Colon (tissue), 2 donors: ENCODE data around the gene CNKSR1.

ENCODE experiments used
- FAIRE-seq: peaks from 2 replicates; lab custom pipeline; 2012; peaks lifted over from hg19 to GRCh38; lab: Jason Lieb, UNC
- donor health status: control.
- donor health status: control.

Gene CNKSR1

DNA sequence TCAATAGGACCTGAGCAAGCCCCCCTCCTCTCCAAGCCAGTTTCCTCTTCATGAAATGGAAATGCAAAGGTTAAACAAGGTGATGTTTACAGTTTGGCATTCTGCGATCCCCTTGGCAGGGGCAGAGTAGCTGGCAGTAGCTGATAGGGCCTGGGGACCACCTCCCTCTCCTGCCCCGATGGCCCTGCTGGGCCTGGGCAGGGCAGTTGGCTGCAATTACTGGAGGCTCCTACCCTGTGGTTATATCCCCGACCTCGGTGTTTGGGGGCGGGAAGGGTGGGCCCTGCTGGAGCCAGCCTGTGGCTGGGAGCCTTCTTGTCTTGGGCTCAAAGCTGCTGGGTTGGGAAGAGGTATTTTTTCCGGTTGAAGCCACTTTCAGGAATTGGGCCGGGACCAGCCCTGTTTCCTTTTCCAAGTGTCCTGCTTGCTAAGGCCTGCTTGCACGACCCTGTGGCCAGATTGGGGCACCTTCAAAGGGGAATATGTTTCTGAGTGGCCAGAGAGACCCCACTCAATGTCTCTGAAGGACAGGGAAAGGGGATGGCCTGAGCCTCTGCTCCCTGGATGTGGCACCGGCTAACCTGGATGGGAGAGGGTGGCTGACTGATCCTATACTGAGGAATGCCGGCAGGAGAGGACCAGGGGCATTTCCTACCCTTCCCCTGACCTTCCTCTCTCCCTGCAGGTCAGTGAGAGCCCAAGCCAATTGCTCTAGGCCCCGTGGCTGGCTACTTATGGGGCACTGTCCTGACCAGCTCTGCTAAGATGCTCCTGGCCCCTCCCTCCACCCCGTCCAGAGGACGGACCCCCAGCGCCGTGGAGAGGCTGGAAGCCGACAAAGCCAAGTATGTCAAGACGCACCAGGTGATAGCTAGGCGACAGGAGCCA is 16.5 kb upstream of the CNKSR1 start:
- FAIRE-seq = no peak

DNA sequence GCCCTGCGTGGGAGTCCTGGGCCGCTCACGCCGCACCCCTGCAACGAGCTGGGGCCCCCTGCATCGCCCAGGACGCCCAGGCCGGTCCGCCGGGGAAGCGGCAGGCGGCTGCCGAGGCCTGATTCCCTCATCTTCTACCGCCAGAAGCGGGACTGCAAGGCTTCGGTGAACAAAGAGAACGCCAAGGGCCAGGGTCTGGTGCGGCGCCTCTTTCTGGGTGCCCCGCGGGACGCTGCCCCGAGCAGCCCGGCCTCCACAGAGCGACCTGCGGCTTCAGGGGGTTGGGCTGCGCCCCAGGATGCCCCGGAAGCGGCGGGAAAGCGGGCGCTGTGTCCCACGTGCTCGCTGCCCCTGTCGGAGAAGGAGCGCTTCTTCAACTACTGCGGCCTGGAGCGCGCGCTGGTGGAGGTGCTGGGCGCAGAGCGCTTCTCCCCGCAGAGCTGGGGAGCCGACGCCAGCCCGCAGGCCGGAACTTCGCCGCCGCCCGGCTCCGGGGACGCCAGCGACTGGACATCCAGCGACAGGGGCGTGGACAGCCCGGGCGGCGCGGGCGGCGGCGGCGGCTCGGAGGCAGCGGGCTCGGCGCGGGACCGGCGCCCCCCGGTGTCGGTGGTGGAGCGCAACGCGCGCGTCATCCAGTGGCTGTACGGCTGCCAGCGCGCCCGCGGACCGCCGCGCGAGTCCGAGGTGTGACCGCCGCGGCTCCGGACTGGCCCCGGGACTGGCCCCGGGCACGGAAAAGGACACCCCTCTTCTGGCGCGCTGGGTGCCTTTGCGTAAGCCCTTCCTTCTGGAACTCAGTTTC is 15.7 kb upstream of the CNKSR1 start:
- FAIRE-seq = no peak

DNA sequence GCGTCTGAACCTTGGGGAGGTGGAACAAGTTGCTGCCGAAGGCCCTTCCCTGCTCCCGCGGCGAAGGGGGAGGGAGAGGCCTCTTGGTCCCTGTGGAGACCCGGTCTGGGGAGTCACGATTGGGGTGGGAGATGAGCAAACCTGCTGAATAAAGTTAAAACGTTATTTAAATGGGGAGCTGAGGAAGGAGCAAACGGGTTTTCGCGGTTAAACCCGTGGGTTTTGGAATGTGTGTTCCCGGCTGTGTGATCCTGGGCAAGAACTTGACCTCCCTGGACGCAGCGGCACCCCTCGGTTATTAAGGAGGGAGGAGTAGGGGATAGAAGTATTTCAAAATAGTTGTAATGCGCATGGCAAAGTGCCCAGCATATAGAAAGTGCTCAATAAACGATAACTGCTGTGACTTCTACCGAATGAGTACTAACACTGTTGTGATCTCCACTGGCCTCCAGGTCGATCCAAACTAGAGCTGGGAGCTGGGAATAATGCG is 15.0 kb upstream of the CNKSR1 start:
- FAIRE-seq = no peak

DNA sequence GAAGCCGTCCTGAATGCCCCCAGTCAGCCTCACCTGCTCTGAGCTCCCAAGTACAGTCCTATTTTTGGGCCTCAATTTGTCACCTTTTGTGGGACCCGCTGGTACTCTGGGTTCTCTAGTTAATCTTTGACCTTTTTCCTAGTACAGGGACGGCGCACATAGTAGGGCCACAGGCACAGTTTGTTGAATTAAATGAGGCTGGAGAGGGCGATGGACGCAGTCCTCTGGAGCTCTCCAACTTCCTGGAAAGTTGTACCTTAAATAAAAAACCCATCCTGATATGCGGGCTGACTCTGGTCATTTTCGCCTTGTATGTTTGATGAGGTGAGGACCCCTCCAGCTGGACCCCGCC is 13.6 kb upstream of the CNKSR1 start:
- no peak for FAIRE-seq

DNA sequence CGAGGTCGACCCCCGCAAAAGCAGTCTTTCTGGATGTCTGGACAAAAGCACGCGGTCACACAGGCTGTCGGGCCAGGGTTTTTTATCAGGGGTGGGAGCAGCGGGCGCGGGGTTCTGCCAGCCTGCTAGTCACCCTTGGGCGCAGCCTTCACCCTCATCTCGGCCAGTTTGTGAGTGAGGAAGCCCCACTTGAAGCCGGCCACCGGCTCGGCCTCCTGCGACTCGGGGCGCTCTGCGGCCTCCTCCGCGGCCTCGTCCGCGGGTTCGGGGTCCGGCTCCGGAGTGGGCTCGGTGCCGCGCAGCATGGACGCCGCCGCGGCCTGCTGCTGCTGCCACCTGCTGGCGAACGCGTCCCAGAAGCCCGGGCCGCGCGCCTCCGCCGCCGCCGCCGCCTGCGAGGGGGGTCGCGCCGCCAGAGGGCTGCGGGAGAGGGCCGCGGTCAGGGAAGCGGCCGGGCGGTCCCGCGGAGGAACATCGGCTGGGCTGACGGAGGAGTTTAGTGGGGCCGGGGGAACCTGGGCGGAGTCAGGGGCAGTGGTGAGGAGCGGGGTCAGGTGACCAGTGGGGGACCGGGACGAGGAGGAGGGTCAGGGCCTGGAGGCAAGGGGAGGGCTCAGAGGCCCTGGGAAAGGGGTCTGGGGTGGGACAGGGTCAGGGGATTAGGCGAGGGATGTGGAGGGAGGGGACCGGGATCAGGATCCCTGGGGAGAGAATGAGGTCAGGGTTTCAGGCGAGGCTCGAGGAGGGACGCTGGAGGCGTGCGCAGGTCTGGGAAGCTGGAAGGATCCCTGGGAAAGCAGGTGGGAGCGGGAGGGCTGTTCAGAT is 13.0 kb upstream of the CNKSR1 start:
- FAIRE-seq = no peak

DNA sequence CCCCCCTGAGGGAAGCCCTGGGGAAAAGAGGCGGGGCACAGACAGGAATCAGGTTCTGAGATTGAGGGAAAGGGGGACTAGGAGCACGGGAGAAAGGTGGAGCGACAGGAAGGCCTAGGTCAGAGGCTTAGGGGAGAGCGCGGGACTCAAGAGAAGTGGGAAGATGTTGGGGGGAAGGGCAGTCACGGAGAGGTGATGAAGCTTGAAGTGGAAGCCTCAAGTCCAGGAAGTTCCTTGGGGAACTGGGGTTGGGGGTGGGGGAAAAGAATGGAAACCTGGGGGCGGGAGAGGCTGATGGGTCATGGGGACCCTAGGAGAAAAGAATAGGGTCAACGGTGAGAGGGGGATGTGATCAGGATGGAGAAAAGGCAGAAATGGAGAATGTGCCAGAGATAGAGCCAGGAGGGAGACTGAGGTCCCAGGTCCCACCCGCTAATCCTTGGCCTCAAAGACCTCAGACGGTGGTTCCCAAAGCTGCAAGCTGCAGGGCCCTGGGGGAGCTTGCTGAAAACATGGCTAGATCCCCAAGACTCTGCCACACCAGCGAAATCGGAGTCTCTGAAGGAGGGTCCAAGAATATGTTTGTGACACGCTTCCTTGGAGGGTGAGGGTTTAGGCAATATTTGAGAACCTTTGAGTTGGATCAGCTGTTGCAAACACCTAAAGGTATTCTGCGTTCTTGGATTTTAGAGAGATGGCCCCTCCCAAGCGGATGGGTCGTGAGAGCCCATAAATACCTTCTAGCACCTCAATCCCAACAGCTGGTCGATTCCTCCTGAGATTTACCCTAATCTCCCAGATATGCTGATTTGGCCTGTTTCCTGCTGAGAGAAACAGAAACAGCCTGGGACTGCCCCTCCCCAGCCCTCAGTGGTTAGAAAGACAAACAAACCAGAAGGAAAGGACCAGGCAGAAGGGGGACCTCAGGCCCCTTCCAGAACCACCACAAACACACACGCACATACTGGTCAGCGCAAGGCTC is 12.1 kb upstream of the CNKSR1 start:
- FAIRE-seq = no peak

DNA sequence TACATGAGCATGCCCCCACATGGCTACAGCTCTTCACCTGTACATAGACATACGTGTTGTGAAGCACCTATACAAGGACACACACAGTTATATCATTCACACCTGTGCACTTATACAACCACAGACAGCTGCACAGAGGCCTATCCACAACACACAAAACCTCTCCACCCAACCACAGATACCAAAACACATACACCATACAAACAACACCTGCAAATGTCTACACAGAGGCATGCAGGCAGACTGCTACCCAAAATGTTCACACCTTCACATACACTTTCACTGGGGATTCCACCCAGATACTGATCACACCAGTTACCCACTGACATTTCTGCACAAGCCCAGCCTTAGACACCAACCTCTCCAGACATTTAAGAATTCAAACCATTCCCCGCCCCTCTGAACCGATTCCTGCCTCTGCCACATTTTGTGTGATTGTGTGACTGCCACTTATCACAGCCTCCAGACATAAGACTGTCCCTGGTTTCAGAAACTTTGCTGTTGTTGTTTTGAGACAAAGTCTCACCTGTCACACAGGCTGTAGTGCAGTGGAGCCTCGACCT is 10.5 kb upstream of the CNKSR1 start:
- FAIRE-seq = no peak

DNA sequence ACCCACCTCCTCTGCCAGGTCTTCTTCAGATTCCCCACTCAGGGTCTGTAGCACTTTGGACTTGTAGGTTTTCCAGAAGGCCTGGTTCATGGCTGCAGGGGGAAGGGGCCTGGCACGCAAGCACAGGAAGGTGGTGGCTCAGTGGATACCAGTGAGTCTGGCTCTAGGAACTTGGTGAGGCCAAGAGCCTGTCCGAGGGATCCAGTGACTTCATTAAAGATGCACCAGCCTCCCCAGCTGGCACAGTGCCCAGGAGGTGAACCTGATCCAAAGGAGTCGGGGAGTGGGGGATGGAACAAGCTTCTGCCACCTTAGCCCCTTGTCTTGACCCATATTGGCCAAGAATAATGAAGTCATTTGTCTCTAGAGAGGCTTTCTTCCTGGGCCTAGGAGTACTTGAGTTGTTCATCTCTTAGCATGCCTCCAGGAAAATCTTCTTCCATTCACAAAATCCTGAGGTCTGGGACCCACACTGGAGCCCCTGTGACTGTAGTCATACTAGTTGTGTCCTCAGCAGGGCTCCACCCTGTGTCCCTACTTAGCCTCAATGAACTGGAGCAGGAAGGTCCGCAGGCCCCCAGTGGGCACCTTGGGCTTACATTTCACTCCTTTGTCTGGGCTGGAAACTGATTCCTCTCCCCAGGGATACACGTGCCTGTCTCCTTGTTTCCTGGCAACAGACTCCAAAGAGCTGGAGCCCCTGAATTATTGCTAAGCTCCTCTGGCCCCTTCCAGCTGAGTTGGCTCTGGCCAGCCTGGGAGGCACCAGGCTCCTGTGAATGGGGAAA is 8.7 kb upstream of the CNKSR1 start, which contains the start of gene C1orf232:
Gene C1orf232, minus strand, starts transcription at position 554 of the 788 bp plus-strand sequence. Its CDS starts 464 bp downstream, at position 90.
- no peak for FAIRE-seq

DNA sequence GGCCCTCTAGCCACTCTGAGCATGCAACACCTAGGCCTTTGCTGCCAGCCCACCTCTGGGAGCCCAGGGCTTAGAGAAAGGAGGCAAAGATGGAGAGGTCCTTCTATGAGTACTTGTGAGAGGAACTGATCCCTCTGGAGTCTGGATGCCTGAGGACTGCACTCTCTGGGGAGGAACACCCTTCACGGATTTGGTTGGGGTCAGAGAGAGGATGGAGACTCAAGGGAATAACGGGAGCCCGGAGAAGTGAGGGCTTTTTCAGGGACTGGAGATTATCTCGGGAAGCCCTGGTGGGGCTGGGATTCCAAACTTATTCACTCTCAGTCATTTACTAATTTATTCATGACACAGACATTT is 8.1 kb upstream of the CNKSR1 start:
- no peak for FAIRE-seq

DNA sequence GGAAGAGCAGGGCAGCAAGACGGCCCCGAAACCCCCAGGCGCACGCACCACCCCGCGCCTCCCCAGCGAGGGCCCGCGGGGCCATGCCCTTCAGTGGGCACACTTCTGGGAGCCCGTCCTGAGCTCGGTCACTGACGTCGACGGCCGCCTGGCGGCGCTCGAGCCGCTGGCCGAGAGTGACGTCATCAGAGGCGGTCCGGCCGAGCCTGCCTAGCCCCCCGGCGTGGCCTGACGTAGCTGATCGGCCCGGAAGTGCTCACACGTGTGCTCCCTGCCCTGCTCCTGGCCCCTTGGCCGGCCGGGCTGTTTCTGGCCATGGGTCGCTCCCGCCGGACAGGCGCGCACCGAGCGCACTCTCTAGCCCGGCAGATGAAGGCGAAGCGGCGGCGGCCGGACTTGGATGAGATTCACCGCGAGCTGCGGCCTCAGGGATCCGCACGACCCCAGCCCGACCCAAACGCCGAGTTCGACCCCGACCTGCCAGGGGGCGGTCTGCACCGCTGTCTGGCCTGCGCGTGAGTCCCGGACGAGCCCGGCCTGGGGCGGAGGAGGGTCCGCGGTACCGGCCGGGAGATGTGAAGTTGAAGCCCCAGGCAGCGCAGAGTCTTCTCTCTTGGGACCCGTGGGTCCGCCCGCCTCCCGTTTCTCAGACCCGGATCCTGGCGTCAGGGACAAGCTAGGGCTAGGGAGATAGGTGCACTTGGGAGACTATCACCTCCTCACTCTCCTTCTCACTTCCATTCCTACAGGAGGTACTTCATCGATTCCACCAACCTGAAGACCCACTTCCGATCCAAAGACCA is 7.4 kb upstream of the CNKSR1 start, which contains the start of gene ZNF593:
Gene ZNF593, plus strand, starts transcription at position 240 of the 803 bp plus-strand sequence. Its CDS starts 76 bp downstream, at position 316.
- no peak for FAIRE-seq

DNA sequence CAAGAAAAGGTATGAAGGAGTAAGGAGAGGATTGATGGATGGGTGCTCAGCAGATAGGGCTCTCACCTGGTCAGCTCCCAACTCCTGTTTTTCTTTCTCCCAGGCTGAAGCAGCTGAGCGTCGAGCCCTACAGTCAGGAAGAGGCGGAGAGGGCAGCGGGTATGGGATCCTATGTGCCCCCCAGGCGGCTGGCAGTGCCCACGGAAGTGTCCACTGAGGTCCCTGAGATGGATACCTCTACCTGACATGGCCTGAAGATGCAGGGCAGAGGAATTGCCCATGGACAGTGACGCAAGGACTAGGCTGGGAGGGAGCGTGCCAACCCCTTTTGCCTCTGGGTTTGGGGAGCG is 6.8 kb upstream of the CNKSR1 start:
- FAIRE-seq = no peak

DNA sequence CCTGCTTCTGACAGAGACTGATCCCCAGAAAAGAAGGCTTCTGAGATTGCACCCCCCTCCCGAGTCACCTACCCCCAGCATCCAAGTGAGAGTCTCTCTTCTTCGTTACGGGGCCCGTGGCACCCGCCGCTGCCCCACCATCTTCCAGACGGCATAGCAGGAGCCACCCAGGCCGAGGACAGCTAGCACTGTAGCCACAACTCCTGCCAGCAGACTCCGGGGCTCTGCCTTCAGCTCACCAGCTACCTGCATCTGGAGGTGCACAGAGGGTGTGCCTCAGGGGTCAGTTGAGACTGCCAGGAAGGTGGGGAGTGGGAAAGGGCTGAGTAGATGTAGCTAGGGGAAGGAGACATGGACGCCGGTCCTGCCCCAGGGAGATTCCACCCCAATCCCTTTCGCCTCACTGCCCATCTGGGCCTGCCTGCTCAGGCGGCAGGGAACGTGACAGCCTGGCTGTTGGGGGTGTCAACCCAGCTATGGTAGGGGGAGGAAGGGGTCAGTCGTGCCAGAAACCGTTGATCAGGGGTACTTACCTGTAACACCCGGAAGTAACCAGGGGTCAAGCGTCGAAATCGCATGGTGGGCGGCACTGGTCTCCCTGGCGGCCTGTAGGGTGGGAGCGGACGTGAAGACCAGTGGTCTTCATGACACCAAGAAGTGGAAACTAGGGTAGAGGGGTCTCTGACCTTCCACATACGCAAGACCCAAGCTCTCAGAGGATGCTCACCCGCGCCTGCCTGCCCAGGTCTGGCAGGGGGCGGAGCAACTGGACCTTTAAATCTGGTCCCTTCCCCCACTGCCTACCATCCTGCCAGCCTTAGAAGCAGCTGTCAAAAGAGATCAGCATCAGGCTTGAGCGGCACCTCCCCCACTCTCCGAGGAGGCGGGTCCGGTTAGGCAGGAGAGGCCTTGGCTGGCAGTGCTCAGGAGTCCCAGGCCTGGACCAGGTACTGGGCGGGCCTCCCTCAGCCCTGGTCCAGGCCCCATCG is 5.9 kb upstream of the CNKSR1 start, which contains the start of gene ZNF593OS:
Gene ZNF593OS, minus strand, starts transcription at position 749 of the 989 bp plus-strand sequence. Its CDS starts 171 bp downstream, at position 578.
- no peak for FAIRE-seq

DNA sequence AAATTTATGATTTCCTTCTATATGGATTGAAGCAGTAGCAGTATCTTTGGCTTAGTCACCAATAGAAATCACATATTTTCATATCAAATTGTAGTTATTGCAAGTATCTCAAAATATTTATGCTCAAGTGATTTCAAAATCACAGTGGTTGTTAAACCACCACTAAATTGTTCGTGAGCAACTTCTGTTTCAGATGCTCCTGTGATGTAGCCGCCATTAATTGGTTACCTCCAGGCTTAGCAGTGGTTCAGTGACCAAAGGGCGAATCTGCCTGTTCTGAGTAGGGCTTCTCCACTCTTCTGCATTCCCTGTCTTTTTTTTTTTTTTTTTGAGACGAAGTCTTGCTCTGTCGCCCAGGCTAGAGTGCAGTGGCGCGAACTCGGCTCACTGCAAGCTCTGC is 1.9 kb upstream of the CNKSR1 start:
- no peak for FAIRE-seq

DNA sequence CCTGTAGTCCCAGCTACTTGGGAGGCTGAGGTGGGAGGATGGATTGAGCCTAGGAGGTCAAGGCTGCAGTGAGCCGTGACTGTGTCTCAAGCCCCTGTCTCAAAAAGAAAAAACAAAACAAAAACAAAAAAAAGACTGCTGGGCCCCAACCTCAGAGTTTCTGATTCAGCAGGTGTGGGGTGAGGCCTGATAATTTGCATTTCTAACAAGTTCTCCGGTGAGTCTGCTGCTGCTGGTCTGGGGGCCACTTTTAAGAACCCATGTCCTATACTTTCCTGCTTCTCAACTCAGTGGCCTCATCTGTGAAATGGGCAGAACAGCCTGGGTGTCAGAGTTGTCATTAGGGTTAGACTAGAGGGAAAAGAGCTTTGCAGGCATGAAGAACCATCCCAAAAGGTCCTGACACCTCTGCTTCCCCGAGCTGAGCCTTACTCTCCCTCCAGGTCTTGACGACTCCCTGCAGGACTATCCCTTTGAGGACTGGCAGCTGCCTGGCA is 2.8 kb downstream of the CNKSR1 start:
- no peak for FAIRE-seq

DNA sequence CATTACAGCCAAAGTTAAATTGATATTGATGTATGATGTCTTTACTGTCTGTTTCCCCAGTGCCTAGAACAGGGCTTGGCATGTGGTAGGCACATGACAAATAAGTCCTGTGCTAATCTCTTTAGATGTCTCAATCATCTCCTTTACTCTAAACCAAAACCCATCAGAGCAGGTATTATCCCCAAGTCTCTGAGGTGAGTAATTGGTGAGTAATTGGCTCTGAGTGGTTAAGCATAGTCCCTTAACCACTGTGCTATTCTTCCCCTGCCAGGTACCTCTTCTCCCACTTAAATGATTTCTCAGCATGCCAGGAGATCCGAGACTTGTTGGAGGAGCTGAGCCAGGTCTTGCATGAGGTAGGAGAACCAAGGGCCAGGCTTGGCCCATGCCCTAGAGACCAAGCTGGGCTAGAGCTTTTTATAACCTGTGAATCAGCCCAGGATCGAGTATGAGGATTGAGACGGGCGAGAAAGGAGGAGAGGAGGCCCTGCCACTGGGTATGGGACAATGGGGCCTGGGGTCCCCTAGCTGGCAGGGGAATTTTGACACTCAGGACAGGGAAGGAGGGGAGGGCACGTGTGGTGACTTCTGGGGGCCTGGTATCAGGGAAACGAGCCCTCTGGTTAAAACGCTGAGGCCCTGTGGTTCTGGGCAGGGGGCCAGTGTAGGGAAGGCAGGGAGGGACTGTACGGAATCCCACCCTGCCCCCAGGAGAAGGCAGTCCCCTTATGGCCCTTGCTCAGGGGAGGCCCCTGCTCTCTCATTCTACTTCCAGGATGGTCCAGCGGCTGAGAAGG is 4.5 kb downstream of the CNKSR1 start:
- no peak for FAIRE-seq

DNA sequence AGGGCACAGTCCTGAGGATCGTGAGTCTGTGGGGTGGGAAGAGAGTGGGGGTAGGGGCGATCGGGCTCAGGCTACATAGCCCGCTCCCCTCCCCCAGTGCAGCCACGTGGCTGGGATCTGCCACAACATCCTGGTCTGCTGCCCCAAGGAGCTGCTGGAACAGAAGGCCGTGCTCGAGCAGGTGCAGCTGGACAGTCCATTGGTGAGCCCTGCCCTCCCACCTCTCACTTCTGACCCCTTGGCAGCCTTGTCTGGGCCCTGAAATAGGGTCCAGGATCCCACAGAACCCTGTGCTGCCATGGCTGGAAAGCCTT is 5.0 kb downstream of the CNKSR1 start:
- no peak for FAIRE-seq

DNA sequence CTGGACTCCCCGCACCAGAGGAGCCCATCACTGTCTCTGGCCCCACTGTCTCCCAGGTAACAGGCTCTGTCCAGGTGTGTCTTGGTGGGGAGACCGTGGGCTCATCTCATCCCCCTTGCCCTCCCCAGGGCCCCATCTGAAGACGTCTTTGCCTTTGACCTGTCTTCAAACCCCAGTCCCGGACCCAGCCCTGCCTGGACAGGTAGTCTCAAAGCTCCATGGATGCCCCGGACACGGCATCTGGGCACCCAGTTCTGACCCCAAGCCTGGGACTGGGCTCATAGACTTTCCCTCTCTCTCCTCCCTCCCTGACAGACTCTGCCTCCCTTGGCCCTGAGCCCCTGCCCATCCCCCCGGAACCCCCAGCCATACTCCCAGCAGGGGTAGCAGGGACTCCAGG is 6.8 kb downstream of the CNKSR1 start:
- no peak for FAIRE-seq
